ENCODE results near the gene FAT2. TPM values are rescaled to one million over a fixed set of nuclear protein-coding genes. Genes with fewer than 3 reads are reported as not detected.

Gene FAT2
- total RNA-seq, 2 donors from 2014 or later, result not detected

DNA sequence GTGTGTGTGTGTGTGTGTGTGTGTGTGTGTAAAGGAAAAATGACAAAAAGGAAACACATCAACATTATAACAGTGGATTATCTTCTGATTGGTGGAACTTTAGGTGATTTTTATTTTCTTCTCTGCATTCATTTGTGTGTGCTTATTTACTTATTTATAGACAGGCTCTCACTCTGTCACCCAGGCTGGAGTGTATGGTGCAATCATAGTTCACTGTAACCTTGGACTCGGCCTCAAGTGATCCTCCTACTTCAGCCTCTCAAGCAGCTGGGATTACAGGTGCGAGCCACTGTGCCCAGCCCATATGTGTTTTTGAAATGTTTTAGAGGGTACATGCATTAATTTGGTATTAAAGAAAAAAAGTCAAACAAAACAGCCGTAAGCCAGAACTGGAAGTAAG lies 39.1 kb downstream of the FAT2 start:
- intact Hi-C loops (cut with DNase I), result no loop called here
- H3K4me1 ChIP-seq, result no peaks in the 10 kb centered on the region
- no peaks in the 10 kb centered on the region for H3K27me3 ChIP-seq
- no peaks in the 10 kb centered on the region for H3K36me3 ChIP-seq
- no peaks in the 10 kb centered on the region for H3K9me3 ChIP-seq
- H3K9ac ChIP-seq (ENCODE audit: low read depth in 2 of 2, low read length in 2 of 2), result no peak overlapping the region
- DNase-seq, result no peak
- no peak for TF ChIP-seq CTCF (IDR thresholded peaks at IDR 0.05)
- no peak overlapping the region for H3K4me3 ChIP-seq
- no peak overlapping the region for H3K27ac ChIP-seq

- no peak overlapping the region for H3K9ac ChIP-seq (ENCODE audit: low read depth in 2 of 2, low read length in 2 of 2)
- H3K4me3 ChIP-seq, result no peak overlapping the region
- no peaks in the 10 kb centered on the region for H3K9me3 ChIP-seq
- H3K27me3 ChIP-seq, result no peaks in the 10 kb centered on the region
- DNase-seq, result no peak
- no peak overlapping the region for H3K27ac ChIP-seq
- H3K36me3 ChIP-seq, result no peaks in the 10 kb centered on the region
- TF ChIP-seq CTCF (IDR thresholded peaks at IDR 0.05), result no peak
- intact Hi-C loops (cut with DNase I), result no loop called here
- no peaks in the 10 kb centered on the region for H3K4me1 ChIP-seq
These were observed 41.0 kb downstream of the FAT2 start for GRCh38 chr5:151550146-151550545.

DNA sequence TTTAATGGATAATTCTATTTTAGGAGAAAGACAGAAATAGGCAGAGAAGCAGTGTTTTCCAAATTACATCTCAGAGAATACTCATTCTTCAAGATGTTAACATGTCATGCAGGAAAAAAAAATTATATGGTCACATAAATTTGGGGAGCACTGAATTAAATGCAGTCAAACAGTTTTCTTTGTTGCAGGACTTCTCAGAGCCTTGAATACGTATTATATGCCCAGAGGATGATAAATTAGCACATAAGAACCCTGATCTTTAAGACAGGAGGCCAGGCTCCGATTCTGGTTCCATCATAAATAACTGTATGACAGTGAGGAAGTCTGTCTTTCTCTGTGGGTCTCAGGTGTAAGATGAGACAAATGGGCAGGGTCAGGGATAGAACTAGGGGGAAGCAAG lies 41.4 kb downstream of the FAT2 start:
- TF ChIP-seq CTCF (IDR thresholded peaks at IDR 0.05), result no peak
- no peak for DNase-seq
- no peak overlapping the region for H3K4me3 ChIP-seq
- no peak overlapping the region for H3K9ac ChIP-seq (ENCODE audit: low read depth in 2 of 2, low read length in 2 of 2)
- H3K27me3 ChIP-seq, result no peaks in the 10 kb centered on the region
- intact Hi-C loops (cut with DNase I), result no loop called here
- H3K9me3 ChIP-seq, result no peaks in the 10 kb centered on the region
- no peak overlapping the region for H3K27ac ChIP-seq
- H3K4me1 ChIP-seq, result no peaks in the 10 kb centered on the region
- H3K36me3 ChIP-seq, result no peaks in the 10 kb centered on the region

DNA sequence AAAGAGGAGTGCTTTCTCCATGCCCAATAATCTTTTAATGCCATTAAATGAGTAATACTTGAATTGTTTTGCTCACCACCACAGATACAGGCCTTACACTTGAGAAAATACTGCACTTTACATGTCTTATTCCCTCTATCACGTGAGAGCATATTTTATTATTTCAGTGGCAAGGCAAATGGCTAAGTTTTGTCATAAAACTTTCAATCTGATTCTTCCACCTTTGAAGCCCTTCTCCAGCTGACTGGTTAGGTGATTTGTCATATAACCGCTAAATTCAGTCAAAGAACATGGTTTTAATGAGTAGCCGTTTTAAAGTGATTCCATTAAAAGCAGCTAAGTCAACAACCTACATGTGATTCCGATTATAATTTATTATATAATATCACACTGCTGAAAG lies 43.8 kb downstream of the FAT2 start:
- Histone ChIP-seq H3K9ac (ENCODE audit: low read depth in 2 of 2, low read length in 2 of 2) (no peak overlapping the region), H3K4me1 (no peaks in the 10 kb centered on the region), H3K27ac (no peak overlapping the region), H3K36me3 (no peaks in the 10 kb centered on the region), H3K4me3 (no peak overlapping the region), H3K9me3 (no peaks in the 10 kb centered on the region), H3K27me3 (no peaks in the 10 kb centered on the region)
- intact Hi-C loops (cut with DNase I), result no loop called here
- TF ChIP-seq CTCF (IDR thresholded peaks at IDR 0.05), result no peak
- no peak for DNase-seq

- H3K4me1 ChIP-seq, result no peaks in the 10 kb centered on the region
- H3K36me3 ChIP-seq, result no peaks in the 10 kb centered on the region
- TF ChIP-seq CTCF (IDR thresholded peaks at IDR 0.05), result no peak
- H3K9me3 ChIP-seq, result no peaks in the 10 kb centered on the region
- no peak overlapping the region for H3K27ac ChIP-seq
- H3K27me3 ChIP-seq, result no peaks in the 10 kb centered on the region
- intact Hi-C loops (cut with DNase I), result no loop called here
- no peak overlapping the region for H3K9ac ChIP-seq (ENCODE audit: low read depth in 2 of 2, low read length in 2 of 2)
- no peak for DNase-seq
- H3K4me3 ChIP-seq, result no peak overlapping the region
These were observed 49.6 kb downstream of the FAT2 start for GRCh38 chr5:151541571-151541970.

Other genes with a start within 250 kb of the FAT2 start
- gene SLC36A2, start 243.8 kb downstream of the FAT2 start, total RNA-seq, result not detected
- 10 to 100 TPM; 20.2 to 30.6 TPM for gene SLC36A1, start 143.7 kb downstream of the FAT2 start, total RNA-seq
- 100 to 1,000 TPM; 107 to 258 TPM for gene SPARC, start 95.6 kb upstream of the FAT2 start, total RNA-seq
- gene ATOX1, start 167.3 kb upstream of the FAT2 start, total RNA-seq, result 10 to 100 TPM; 54.6 to 62.4 TPM
- 100 to 1,000 TPM; 136 to 203 TPM for gene G3BP1, start 180.6 kb upstream of the FAT2 start, total RNA-seq

Measured in colonic mucosa (tissue), 4 donors.